Smooth muscle cell of the brain vasculature (primary cell): ENCODE measurements around the gene PCSK2.

Experiments used
- DNase-seq: peaks from one replicate; pipeline ENCODE4 v3.0.0-alpha.2; 2012; ENCODE audit warnings: low read depth, low spot score

PCSK2 gene

DNA sequence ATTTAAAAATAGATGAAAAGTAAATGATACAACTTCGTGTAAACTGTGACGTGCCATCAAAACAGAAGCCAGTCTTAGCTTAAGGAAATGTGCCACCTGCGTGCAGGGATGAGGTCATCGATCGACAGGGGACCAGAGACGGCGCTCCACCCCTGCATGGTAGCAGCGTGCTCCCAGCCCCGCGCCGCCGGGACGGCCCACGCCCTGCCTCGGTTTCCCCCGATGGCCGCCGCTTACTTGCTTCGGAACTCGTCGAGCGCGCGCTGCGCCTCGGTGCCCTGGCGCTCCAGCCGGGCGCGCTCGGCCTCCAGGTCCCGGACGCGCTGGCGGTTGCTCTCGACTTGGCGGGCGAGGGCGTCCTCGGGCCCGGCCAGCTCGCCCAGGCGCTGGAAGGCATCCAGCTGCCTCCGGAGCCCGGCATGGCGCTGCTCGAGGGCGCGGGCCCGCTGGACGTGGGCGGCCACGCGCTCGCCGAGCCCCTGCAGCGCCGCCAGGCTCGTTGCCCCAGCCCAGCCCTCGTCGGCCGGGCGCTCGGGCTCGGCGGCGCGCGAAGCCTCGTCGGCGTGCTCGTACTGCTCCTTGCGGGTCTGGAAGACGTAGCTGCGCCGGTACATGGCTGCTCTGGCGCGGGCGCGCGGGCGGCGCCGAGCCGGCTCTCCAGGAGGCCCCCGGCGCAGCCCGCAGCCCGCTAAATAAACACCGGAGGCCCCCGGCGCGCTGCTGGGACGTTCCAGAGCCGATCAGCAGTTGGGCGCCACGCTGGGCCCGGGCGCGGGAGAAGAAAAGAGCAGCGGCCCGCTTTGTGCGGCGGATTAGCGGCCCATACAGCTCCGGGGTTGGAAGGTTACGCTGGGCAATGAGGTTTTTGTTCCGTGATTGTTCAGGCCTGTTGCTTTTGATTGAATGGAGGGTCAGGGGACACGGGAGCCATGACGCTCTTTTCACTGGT lies 304.1 kb downstream of the PCSK2 start, which contains the start of gene BFSP1:
BFSP1 (minus strand) TSS at position 664 of the 949 bp plus-strand sequence; CDS start at position 614, 50 bp downstream.
- DNase-seq: no peak

DNA sequence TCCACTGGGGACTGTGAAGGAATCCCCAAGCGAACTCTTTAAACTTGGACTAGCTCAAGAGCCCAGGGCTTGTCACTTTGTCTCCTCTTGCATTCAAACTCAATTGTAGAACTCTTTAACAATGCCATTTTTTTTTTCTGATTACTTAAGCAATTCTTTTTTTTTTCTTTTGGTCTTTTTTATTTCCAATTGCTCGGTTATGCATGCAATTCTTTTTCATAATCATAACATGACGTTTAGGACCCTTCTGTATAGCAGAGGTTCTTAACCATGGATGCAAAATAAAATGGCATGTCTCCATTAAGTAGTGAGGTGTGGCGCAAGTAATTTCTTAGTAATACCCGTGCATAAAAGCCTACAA lies 304.8 kb downstream of the PCSK2 start:
- no peak for DNase-seq

DNA sequence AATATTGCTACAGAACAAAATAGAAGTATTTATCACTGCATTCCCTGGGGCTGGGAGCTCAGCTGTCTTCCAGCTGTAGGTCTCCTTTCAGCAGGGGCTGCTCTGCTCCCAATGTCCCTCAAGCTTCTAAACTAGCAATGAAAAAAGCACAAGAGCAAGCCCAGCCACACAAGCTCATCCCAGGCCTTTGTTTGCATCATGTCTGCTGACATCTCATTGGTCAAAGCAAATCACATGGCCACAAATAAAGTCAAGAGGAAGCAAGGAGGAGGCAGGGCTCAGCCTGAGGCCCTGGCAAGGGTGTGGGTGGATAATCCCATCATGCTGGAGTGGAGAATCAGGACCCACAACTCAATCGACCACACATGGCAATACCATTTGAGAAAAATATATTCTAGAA lies 306.6 kb downstream of the PCSK2 start:
- DNase-seq: no peak

DNA sequence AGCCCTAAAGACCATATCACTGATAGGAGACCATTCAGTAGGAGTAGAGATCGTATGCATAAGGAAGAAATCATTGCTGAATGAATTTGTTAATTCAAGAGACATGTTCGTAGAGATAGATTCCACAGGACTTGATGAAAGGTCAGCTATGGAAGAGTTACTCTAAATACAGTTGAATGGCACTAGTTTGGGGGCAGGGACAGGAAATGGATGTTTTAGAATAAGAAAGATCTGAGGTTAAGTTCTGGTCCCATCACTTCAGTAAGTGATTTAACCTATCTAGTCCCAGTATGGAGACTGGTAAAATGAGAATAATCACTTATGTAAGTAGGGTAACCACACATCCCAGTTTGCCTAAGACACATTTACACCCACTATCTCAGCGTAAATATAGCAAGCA lies 307.2 kb downstream of the PCSK2 start:
- no peak for DNase-seq
